Prostate gland (tissue), 2 donors: ENCODE results near the gene TMC4.
"Not testable (repeated sequence)": the region's sequence is repeated elsewhere in the genome, so short reads cannot be mapped to it uniquely, and the experiment has no call there.

Experiments
- CTCF ChIP-seq, 4 experiments: fragments of 200-600 bp in 2 of 4; fragments of 450-650 bp in 2 of 4; sonication (generic) in 2 of 4; IDR thresholded peaks; 1 replicate in 3 of 4; 2 replicates in 1 of 4; pipeline ENCODE4 v1.5.1; 2016 to 2019; ENCODE audit warnings: antibody characterized with exemption in 4 of 4, mild to moderate bottlenecking in 2 of 4, moderate library complexity in 2 of 4
- POLR2A ChIP-seq: fragments of 450-650 bp; IDR thresholded peaks from one replicate; pipeline ENCODE4 v1.6.1; 2016; ENCODE audit warnings: antibody characterized with exemption, mild to moderate bottlenecking

- not testable (repeated sequence) for TF ChIP-seq CTCF (IDR thresholded peaks at IDR 0.05); POLR2A
Observed at GRCh38 chr19:54171736-54172431, 1.1 kb downstream of the TMC4 start.
